GM23338 (cell line): ENCODE results near the gene CADM4. TPM values are rescaled to one million over a fixed set of nuclear protein-coding genes. Genes with fewer than 3 reads are reported as not detected.

Experiments
- ATAC-seq: fragments of 200-7000 bp; cut with Tn5 transposase; 3 replicates; pipeline ENCODE4 v1.9.1; 2020
- DNase-seq: peaks from one replicate; pipeline ENCODE4 v3.0.0-alpha.2; 2015; ENCODE audit warnings: low spot score
- H2AFZ ChIP-seq: fragments of 200-600 bp; sonication (generic); 2 replicates; pipeline ENCODE4 v1.8.0; 2016; ENCODE audit warnings: antibody characterized with exemption, mild to moderate bottlenecking, moderate library complexity
- H3F3A ChIP-seq: fragments of 200-600 bp; sonication (generic); replicated peaks from 2 replicates; pipeline ENCODE4 v1.8.0; 2017; ENCODE audit warnings: antibody characterized with exemption, mixed run types, low read depth
- H3K27ac ChIP-seq: fragments of 200-600 bp; sonication (generic); 2 replicates; pipeline ENCODE4 v1.6.1; 2016; ENCODE audit warnings: low read depth
- H3K27me3 ChIP-seq: fragments of 200-600 bp; sonication (generic); 2 replicates; pipeline ENCODE4 v1.8.0; 2016; ENCODE audit warnings: mild to moderate bottlenecking, mixed run types, moderate library complexity; ENCODE audit not compliant: insufficient read depth
- H3K36me3 ChIP-seq: fragments of 200-600 bp; sonication (generic); 2 replicates; pipeline ENCODE4 v1.8.0; 2016; ENCODE audit warnings: mild to moderate bottlenecking; ENCODE audit not compliant: insufficient read depth
- H3K4me1 ChIP-seq: fragments of 200-600 bp; sonication (generic); 2 replicates; pipeline ENCODE4 v1.8.0; 2016; ENCODE audit warnings: mild to moderate bottlenecking, moderate library complexity; ENCODE audit not compliant: insufficient read depth
- H3K4me2 ChIP-seq: fragments of 200-600 bp; sonication (generic); 2 replicates; pipeline ENCODE4 v1.7.1; 2017; ENCODE audit warnings: mixed run types
- H3K4me3 ChIP-seq: fragments of 200-600 bp; sonication (generic); 2 replicates; pipeline ENCODE4 v1.6.1; 2016; ENCODE audit warnings: mixed run types
- H3K79me2 ChIP-seq: fragments of 200-600 bp; sonication (generic); replicated peaks from 2 replicates; pipeline ENCODE4 v1.8.0; 2017; ENCODE audit warnings: mild to moderate bottlenecking; ENCODE audit not compliant: insufficient read depth
- H3K9me2 ChIP-seq: fragments of 200-600 bp; sonication (generic); 2 replicates; pipeline ENCODE4 v1.8.0; 2017; ENCODE audit not compliant: insufficient read depth
- H4K20me1 ChIP-seq: fragments of 200-600 bp; sonication (generic); replicated peaks from 2 replicates; pipeline ENCODE4 v1.8.0; 2017; ENCODE audit warnings: mild to moderate bottlenecking; ENCODE audit not compliant: insufficient read depth
- H3K27ac Mint-ChIP-seq: 2 replicates; pipeline ENCODE4 v1.8.0; 2020; ENCODE audit warnings: inconsistent platforms, mild to moderate bottlenecking, moderate library complexity, mixed read lengths
- H3K27me3 Mint-ChIP-seq: 3 replicates; pipeline ENCODE4 v1.8.0; 2022; ENCODE audit warnings: low read depth, mild to moderate bottlenecking, moderate library complexity, mixed read lengths, inconsistent platforms; ENCODE audit not compliant: insufficient read depth, poor library complexity
- H3K36me3 Mint-ChIP-seq: 3 replicates; pipeline ENCODE4 v1.8.0; 2021; ENCODE audit warnings: low read depth, mild to moderate bottlenecking, inconsistent platforms, moderate library complexity, mixed read lengths
- H3K4me1 Mint-ChIP-seq: 3 replicates; pipeline ENCODE4 v1.8.0; 2020; ENCODE audit warnings: mild to moderate bottlenecking, inconsistent platforms, mixed read lengths
- H3K4me3 Mint-ChIP-seq: 3 replicates; pipeline ENCODE4 v1.8.0; 2021; ENCODE audit warnings: moderate library complexity, mild to moderate bottlenecking, inconsistent platforms, mixed read lengths
- H3K9me3 Mint-ChIP-seq: 3 replicates; pipeline ENCODE4 v1.8.0; 2020; ENCODE audit warnings: moderate library complexity, mild to moderate bottlenecking, inconsistent platforms, mixed read lengths
- CREB1 ChIP-seq: fragments of 250-450 bp; sonication (Bioruptor Pico); IDR thresholded peaks from 2 replicates; pipeline ENCODE4 v1.5.0; 2020; ENCODE audit warnings: low read depth, mild to moderate bottlenecking, moderate library complexity
- EZH2 ChIP-seq: fragments of 200-600 bp; sonication (generic); IDR thresholded peaks from one replicate; pipeline ENCODE4 v1.8.0; 2017; ENCODE audit warnings: antibody characterized with exemption, mild to moderate bottlenecking, low read depth; ENCODE audit not compliant: unreplicated experiment
- EZH2phosphoT487 ChIP-seq: fragments of 200-600 bp; sonication (generic); IDR thresholded peaks from one replicate; pipeline ENCODE4 v1.8.1; 2018; ENCODE audit warnings: antibody characterized with exemption; ENCODE audit not compliant: unreplicated experiment
- JUNB ChIP-seq: IDR thresholded peaks from one replicate; pipeline ENCODE4 v1.6.1; 2016; ENCODE audit warnings: antibody characterized with exemption; ENCODE audit not compliant: unreplicated experiment
- NANOG ChIP-seq: IDR thresholded peaks from 2 replicates; pipeline ENCODE4 v1.6.1; 2016; ENCODE audit warnings: antibody characterized with exemption, borderline replicate concordance
- POLR2AphosphoS5 ChIP-seq: IDR thresholded peaks from 2 replicates; pipeline ENCODE4 v1.6.1; 2016; ENCODE audit warnings: antibody characterized with exemption, low read depth
- STAT1 ChIP-seq: IDR thresholded peaks from one replicate; pipeline ENCODE4 v1.6.1; 2016; ENCODE audit warnings: antibody characterized with exemption; ENCODE audit not compliant: unreplicated experiment
- ZNF114 ChIP-seq: fragments of 250-450 bp; sonication (Bioruptor Pico); IDR thresholded peaks from 2 replicates; pipeline ENCODE4 v1.5.0; 2020; ENCODE audit warnings: mild to moderate bottlenecking, moderate library complexity
- ZNF331 ChIP-seq: fragments of 250-450 bp; sonication (Bioruptor Pico); IDR thresholded peaks from 2 replicates; pipeline ENCODE4 v1.5.0; 2020; ENCODE audit warnings: low read depth, mild to moderate bottlenecking, moderate library complexity
- polyA plus RNA-seq: library from polyadenylated mRNA; unstranded; fragments of >200 nt; fragmentation: Nextera tagmentation; extraction: Ambion mirVana; gene quantifications from 2 replicates; pipeline ENCODE4 v1.2.1, GENCODE V29; 2016
- total RNA-seq: library from RNA; depleted of rRNA; stranded (reverse); fragments of >200 nt; shearing (Covaris generic); gene quantifications from 2 replicates; pipeline ENCODE4 v1.2.3, GENCODE V29; 2014
- TF ChIP-seq, protein P1 (sequence below): IDR thresholded peaks from 2 replicates; pipeline ENCODE4 v1.6.1; 2016; ENCODE audit warnings: antibody characterized with exemption
- TF ChIP-seq, protein P2 (sequence below), 2 experiments: fragments of 200-600 bp in 1 of 2; sonication (generic) in 1 of 2; conservative IDR thresholded peaks; 2 replicates each; pipeline versions ENCODE4 v1.5.1 to v1.6.1; 2016 to 2017; ENCODE audit warnings: antibody characterized with exemption in 2 of 2, low read depth in 2 of 2, mild to moderate bottlenecking in 2 of 2, moderate library complexity in 1 of 2
- TF ChIP-seq, protein P3 (sequence below): fragments of 250-450 bp; sonication (Bioruptor Pico); IDR thresholded peaks from 2 replicates; pipeline ENCODE4 v1.5.0; 2020; ENCODE audit warnings: mild to moderate bottlenecking, moderate library complexity
- TF ChIP-seq, protein P4 (sequence below): IDR thresholded peaks from one replicate; pipeline ENCODE4 v1.6.1; 2018; ENCODE audit warnings: antibody characterized with exemption; ENCODE audit not compliant: unreplicated experiment

CADM4 gene
- total and polyA plus RNA-seq, 2 experiments from 2014 or later = 3.7 to 21.2 TPM

DNA sequence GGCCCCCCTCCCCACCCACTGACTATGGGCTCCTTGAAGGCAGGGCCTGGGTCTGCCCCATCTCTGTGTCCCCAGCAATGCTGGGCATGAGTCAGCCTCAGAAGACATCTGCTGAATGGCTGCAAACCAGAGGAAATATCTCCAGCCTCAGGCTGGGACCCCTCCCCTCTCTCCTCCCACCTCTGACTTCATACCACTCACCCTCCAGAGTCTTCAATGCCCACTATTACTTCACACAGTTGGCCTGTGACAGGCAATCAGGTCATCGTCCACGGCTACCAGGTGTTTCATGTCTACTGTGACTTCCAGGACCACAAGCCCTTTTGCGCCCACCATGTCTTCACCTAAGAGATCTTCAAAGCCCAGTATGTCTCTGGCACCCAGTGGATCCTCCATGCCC lies 27.9 kb downstream of the CADM4 start, which contains the start of gene SRRM5:
Gene SRRM5 (plus strand): TSS at position 301 of the 400 bp plus-strand sequence. CDS start 34 bp downstream, at position 335.
- Mint-ChIP-seq H3K27me3 (peaks cover 18% of the 10 kb centered on the region), H3K4me1 (peaks cover 9% of the 10 kb centered on the region), H3K36me3 (peaks cover 36% of the 10 kb centered on the region), H3K27ac (no peak within 1 kb of the TSS), H3K9me3 (peaks cover 11% of the 10 kb centered on the region), H3K4me3 (no peak within 1 kb of the TSS)
- no peak within 1 kb of the TSS for H3K4me3 ChIP-seq
- H3K27me3 ChIP-seq = no peaks in the 10 kb centered on the region
- H3K79me2 ChIP-seq = peaks cover 7% of the 10 kb centered on the region; the same call in 1 of the 2 replicates
- no peaks in the 10 kb centered on the region; the same call in 1 of the 2 replicates for H4K20me1 ChIP-seq
- no peak for TF ChIP-seq EZH2
- no peak for TF ChIP-seq EZH2phosphoT487
- TF ChIP-seq ZNF114 (CRISPR knock-in tag) = no peak
- no peak for TF ChIP-seq CREB1 (CRISPR knock-in tag)
- TF ChIP-seq, protein P1, sequence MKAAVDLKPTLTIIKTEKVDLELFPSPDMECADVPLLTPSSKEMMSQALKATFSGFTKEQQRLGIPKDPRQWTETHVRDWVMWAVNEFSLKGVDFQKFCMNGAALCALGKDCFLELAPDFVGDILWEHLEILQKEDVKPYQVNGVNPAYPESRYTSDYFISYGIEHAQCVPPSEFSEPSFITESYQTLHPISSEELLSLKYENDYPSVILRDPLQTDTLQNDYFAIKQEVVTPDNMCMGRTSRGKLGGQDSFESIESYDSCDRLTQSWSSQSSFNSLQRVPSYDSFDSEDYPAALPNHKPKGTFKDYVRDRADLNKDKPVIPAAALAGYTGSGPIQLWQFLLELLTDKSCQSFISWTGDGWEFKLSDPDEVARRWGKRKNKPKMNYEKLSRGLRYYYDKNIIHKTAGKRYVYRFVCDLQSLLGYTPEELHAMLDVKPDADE = no peak
- no peak for TF ChIP-seq JUNB
- no peak for TF ChIP-seq NANOG
- TF ChIP-seq, protein P2, sequence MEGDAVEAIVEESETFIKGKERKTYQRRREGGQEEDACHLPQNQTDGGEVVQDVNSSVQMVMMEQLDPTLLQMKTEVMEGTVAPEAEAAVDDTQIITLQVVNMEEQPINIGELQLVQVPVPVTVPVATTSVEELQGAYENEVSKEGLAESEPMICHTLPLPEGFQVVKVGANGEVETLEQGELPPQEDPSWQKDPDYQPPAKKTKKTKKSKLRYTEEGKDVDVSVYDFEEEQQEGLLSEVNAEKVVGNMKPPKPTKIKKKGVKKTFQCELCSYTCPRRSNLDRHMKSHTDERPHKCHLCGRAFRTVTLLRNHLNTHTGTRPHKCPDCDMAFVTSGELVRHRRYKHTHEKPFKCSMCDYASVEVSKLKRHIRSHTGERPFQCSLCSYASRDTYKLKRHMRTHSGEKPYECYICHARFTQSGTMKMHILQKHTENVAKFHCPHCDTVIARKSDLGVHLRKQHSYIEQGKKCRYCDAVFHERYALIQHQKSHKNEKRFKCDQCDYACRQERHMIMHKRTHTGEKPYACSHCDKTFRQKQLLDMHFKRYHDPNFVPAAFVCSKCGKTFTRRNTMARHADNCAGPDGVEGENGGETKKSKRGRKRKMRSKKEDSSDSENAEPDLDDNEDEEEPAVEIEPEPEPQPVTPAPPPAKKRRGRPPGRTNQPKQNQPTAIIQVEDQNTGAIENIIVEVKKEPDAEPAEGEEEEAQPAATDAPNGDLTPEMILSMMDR (conservative IDR thresholded peaks at IDR 0.05; ENCODE audit: low read depth in 2 of 2) = no peak
- TF ChIP-seq ZNF331 (CRISPR knock-in tag) = no peak
- TF ChIP-seq POLR2AphosphoS5 = no peak
- TF ChIP-seq, protein P3, sequence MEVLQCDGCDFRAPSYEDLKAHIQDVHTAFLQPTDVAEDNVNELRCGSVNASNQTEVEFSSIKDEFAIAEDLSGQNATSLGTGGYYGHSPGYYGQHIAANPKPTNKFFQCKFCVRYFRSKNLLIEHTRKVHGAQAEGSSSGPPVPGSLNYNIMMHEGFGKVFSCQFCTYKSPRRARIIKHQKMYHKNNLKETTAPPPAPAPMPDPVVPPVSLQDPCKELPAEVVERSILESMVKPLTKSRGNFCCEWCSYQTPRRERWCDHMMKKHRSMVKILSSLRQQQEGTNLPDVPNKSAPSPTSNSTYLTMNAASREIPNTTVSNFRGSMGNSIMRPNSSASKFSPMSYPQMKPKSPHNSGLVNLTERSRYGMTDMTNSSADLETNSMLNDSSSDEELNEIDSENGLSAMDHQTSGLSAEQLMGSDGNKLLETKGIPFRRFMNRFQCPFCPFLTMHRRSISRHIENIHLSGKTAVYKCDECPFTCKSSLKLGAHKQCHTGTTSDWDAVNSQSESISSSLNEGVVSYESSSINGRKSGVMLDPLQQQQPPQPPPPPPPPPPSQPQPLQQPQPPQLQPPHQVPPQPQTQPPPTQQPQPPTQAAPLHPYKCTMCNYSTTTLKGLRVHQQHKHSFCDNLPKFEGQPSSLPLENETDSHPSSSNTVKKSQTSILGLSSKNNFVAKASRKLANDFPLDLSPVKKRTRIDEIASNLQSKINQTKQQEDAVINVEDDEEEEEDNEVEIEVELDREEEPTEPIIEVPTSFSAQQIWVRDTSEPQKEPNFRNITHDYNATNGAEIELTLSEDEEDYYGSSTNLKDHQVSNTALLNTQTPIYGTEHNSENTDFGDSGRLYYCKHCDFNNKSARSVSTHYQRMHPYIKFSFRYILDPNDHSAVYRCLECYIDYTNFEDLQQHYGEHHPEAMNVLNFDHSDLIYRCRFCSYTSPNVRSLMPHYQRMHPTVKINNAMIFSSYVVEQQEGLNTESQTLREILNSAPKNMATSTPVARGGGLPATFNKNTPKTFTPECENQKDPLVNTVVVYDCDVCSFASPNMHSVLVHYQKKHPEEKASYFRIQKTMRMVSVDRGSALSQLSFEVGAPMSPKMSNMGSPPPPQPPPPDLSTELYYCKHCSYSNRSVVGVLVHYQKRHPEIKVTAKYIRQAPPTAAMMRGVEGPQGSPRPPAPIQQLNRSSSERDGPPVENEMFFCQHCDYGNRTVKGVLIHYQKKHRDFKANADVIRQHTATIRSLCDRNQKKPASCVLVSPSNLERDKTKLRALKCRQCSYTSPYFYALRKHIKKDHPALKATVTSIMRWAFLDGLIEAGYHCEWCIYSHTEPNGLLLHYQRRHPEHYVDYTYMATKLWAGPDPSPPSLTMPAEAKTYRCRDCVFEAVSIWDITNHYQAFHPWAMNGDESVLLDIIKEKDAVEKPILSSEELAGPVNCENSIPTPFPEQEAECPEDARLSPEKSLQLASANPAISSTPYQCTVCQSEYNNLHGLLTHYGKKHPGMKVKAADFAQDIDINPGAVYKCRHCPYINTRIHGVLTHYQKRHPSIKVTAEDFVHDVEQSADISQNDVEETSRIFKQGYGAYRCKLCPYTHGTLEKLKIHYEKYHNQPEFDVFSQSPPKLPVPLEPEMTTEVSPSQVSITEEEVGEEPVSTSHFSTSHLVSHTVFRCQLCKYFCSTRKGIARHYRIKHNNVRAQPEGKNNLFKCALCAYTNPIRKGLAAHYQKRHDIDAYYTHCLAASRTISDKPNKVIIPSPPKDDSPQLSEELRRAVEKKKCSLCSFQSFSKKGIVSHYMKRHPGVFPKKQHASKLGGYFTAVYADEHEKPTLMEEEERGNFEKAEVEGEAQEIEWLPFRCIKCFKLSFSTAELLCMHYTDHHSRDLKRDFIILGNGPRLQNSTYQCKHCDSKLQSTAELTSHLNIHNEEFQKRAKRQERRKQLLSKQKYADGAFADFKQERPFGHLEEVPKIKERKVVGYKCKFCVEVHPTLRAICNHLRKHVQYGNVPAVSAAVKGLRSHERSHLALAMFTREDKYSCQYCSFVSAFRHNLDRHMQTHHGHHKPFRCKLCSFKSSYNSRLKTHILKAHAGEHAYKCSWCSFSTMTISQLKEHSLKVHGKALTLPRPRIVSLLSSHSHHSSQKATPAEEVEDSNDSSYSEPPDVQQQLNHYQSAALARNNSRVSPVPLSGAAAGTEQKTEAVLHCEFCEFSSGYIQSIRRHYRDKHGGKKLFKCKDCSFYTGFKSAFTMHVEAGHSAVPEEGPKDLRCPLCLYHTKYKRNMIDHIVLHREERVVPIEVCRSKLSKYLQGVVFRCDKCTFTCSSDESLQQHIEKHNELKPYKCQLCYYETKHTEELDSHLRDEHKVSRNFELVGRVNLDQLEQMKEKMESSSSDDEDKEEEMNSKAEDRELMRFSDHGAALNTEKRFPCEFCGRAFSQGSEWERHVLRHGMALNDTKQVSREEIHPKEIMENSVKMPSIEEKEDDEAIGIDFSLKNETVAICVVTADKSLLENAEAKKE (CRISPR knock-in tag) = no peak
- TF ChIP-seq, protein P4, sequence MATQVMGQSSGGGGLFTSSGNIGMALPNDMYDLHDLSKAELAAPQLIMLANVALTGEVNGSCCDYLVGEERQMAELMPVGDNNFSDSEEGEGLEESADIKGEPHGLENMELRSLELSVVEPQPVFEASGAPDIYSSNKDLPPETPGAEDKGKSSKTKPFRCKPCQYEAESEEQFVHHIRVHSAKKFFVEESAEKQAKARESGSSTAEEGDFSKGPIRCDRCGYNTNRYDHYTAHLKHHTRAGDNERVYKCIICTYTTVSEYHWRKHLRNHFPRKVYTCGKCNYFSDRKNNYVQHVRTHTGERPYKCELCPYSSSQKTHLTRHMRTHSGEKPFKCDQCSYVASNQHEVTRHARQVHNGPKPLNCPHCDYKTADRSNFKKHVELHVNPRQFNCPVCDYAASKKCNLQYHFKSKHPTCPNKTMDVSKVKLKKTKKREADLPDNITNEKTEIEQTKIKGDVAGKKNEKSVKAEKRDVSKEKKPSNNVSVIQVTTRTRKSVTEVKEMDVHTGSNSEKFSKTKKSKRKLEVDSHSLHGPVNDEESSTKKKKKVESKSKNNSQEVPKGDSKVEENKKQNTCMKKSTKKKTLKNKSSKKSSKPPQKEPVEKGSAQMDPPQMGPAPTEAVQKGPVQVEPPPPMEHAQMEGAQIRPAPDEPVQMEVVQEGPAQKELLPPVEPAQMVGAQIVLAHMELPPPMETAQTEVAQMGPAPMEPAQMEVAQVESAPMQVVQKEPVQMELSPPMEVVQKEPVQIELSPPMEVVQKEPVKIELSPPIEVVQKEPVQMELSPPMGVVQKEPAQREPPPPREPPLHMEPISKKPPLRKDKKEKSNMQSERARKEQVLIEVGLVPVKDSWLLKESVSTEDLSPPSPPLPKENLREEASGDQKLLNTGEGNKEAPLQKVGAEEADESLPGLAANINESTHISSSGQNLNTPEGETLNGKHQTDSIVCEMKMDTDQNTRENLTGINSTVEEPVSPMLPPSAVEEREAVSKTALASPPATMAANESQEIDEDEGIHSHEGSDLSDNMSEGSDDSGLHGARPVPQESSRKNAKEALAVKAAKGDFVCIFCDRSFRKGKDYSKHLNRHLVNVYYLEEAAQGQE = no peak
- no peak for TF ChIP-seq STAT1
- H2AFZ ChIP-seq = no peak within 1 kb of the TSS
- H3K27ac ChIP-seq = no peak within 1 kb of the TSS
- no peak within 1 kb of the TSS for H3K4me2 ChIP-seq
- H3K9me2 ChIP-seq = no peaks in the 10 kb centered on the region
- no peaks in the 10 kb centered on the region for H3K4me1 ChIP-seq
- H3K36me3 ChIP-seq = no peaks in the 10 kb centered on the region
- DNase-seq (no peak), ATAC-seq (no peak)
- H3F3A ChIP-seq = no peaks in the 10 kb centered on the region
